HG02943 (cell line): ENCODE measurements around the gene MAPK1.
"Not testable (repeated sequence)": the region's sequence is repeated elsewhere in the genome, so short reads cannot be mapped to it uniquely, and the experiment has no call there.

ENCODE experiments used
- ATAC-seq: cut with Tn5 transposase; IDR thresholded peaks from one replicate; pipeline ENCODE4 v1.9.1; 2021; ENCODE audit warnings: mild to moderate bottlenecking, low read depth, moderate library complexity; ENCODE audit not compliant: unreplicated experiment

Gene MAPK1

DNA sequence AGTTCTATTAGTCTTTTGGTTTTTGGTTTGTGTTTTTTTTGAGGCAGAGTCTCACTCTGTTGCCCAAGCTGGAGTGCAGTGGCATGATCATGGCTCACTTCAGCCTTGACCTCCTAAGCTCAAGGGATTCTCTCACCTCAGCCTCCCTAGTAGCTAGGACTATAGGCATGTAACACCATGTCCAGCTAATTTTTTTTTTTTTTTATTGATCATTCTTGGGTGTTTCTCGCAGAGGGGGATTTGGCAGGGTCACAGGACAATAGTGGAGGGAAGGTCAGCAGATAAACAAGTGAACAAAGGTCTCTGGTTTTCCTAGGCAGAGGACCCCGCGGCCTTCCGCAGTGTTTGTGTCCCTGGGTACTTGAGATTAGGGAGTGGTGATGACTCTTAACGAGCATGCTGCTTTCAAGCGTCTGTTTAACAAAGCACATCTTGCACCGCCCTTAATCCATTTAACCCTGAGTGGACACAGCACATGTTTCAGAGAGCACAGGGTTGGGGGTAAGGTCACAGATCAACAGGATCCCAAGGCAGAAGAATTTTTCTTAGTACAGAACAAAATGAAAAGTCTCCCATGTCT, 15.4 kb upstream of the MAPK1 start:
- ATAC-seq, result not testable (repeated sequence)

DNA sequence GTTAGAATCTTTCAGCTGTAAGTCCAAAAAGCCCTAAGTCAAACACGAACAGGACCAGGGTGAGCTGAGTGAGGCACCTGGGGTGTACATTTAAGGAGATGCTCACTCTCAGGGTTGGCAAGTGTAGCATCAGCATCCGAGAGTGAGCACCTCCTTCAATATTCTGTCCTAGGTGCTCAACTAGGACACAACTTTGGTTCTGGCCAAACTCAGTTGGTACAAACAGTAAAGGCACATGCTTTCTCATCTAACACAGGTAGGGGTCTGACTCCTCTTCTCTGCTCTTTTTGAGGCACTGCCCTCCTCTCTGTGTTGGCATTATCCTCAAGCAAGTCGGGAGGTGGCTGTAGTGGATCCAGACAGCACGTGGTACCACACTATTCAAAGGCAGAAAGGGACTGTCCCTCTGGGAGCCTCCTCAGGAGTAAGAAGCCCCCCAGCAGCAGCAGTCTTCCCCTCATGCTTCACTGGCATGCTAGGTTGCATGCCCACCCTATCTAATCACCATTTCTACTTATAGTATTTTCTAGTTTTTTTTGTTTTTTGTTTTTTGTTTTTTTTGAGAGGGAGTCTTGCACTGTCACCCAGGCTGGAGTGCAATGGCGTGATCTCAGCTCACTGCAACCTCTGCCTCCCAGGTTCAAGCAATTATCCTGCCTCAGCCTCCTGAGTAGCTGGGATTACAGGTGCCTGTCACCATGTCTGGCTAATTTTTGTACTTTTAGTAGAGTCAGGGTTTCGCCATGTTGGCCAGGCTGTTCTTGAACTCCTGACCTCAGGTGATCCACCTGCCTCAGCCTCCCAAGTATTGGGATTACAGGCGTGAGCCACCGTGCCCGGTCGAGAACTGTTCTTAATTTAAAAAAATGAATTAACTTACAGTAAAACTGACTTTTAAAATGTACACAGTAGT, 14.7 kb upstream of the MAPK1 start:
- ATAC-seq, result no peak

- no peak for ATAC-seq
These were observed 9.2 kb upstream of the MAPK1 start for GRCh38 chr22:21876486-21877176.

- ATAC-seq, result not testable (repeated sequence)
These were observed 7.5 kb upstream of the MAPK1 start for GRCh38 chr22:21874953-21875352.

DNA sequence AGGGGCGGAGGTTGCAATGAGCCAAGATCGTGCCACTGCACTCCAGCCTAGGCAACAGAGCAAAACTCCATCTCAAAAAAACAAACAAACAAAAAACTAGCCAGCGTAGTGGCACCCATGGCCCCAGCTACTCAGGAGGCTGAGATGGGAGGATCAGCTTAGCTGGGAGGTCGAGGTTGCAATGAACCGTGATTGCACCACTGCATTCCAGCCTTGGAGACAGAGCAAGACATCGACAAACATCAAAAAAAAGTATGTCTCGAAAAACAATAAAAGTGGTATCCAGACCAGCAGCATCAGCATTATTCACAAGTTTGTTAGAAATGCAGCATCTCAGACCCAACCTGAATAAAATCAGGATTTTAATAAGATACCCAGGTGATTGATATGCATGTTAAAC, 6.2 kb upstream of the MAPK1 start:
- ATAC-seq, result no peak

GRCh38 chr22:21872741-21873140, 5.3 kb upstream of the MAPK1 start:
- not testable (repeated sequence) for ATAC-seq

DNA sequence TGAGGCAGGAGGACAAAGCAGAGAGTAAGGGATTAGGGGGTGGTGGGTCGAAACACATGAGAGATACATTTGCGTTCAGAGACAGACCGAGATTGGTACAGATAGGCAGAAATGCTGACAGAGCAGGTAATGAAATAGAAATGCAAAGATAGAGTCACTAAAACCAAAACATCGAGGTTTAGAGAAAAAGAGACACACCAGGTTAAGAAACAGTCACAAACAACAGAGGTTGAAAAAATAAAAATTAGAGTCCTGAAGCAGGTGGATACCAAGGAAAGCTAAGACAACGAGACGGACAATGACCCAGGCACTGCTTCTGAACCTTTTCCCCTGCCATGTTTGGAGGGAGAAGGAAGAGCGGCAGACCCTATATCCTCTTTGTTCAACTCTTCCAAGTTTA, 1.2 kb upstream of the MAPK1 start:
- ATAC-seq, result no peak

DNA sequence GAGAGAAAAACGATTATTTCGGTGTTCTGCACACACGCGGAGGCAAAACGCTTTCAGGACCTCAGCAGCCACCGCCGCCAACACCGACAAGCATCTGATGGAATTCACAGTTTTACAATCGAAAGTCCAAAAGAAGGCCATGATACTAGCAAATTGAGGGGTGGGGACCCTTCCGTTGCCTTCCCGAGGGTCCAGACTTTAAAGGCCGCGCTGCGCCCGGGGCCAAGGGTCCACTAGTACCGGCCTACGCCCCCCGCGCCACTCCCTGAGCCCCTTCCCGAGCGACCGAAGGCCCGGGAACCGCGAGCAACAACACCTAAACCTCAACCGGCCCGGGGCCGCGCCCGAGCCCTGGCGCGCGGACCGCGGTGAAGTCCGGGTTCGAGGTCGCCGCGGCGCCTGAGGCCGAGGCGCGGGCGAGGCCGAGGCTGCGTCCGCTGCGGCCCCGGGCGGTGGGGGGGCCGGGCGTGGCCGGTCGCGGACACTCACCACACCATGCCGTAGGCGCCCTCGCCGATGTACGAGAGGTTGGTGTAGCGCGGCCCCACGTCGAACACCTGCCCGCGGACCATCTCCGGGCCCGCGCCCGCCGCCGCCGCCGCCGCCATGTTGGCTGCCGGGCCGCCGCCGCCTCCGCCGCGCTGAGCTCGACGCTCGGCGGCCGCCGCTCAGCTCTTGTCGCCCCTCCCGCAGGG, 465 bp downstream of the MAPK1 start:
- peak; percentile 8 for ATAC-seq

DNA sequence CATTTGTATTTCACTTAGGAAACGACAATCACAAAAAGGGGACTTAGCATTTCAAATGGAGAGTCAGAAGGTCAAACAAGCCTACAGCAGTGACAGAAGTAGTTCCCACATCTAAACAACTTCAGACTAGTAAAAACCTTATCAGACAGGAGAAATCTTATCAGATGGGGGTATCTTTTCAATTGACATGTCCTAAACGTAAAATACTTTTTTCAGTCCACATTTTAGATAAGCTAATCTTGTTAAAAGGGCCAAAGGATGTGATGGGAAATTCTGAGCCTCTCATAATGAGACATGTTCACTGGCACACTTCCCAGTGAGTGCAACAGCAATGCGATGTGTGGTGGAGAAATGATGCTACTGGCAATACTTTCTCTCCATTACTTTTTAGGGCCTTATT, 2.4 kb downstream of the MAPK1 start:
- ATAC-seq, result no peak

DNA sequence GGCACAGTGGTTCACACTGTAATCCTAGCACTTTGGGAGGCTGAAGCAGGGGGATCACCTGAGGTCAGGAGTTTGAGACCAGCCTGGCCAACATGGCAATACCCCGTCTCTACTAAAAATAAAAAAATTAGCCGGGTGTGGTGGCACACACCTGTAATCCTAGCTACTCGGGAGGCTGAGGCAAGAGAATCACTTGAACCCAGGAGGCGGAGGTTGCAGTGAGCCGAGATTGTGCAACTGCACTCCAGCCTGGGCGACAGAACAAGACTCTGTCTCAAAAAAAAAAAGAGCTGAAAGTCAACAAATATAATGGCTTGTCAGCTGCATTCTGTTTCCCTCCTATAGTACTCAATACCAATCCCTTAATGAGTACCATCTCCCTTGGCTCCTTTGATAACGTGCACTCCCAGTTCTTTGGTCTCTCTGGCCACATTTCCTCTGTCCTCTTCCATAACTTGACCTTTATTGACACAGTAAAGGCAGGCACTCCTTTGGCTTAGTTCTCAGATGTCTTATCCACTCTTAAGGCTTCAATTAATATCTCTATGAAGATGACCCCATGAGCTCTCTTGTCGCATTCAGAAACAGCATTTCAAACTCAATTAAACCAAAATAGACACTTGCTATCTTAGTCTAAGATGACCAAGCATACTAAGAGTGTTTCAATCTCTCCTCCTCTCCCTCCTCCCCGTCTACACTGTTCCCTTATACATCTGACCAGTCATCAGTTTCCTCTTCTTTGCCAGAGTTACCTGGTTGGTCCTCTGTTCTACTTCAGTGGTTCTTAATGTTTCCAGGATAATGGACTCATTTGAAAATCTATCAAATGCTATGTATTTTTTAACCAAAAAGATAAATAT, 4.8 kb downstream of the MAPK1 start:
- no peak for ATAC-seq

GRCh38 chr22:21861851-21862250, 5.6 kb downstream of the MAPK1 start:
- no peak for ATAC-seq

DNA sequence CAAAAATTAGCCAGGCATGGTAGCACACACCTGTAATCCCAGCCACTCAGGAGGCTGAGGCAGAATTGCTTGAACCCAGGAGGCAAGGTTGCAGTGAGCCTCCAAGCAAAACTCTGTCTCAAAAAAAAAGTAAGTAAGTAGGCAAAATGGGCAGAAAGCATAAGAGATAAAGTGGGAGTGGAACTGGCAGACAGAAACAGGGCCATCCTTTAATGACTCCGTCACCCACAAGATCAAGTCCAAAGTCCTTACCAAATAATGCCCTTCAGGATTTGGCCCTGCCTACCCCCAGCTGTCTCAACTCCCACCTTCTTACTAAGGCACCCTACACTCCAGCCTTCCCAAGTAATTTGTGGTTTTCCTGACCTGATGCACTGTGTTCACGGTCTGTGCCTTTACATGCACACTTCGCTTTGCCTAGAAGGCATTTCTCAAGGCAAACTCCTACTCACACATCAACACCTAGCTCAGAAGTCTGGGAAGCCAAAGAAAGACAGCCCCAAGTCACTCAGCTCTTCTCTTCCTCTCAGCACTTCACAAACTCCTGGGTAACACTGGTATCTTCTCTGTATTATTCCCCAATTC, 6.1 kb downstream of the MAPK1 start:
- ATAC-seq, result no peak

DNA sequence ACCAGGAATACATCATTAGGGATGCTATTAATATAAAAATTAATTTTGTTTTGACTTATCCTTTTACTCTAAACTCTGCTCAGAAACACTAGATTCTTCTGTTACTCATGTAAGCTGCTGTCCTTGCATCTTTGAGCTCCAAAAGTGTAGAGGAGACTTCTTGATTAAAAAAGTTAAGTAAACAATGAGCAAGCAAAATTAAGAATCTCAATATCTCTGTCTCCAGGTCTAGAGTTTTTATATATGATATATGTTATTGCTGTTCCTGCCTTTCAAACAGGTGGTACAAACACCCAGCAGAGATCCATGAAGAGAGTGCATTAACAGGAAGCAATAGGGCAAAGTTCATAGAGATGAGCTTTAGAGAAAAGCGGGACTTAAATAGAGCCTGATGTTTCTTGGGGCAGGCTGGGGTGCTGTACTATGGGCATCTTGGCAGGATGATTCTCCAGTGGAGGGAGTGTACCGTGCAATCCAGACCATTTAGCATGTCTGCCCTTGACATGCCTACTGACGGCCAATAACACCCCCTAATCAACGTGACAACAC, 6.9 kb downstream of the MAPK1 start:
- no peak for ATAC-seq

- ATAC-seq, result no peak
These were observed 9.2 kb downstream of the MAPK1 start for GRCh38 chr22:21858025-21858764.

- no peak for ATAC-seq
These were observed 9.9 kb downstream of the MAPK1 start for GRCh38 chr22:21857481-21857914.

- no peak for ATAC-seq
These were observed 10.6 kb downstream of the MAPK1 start for GRCh38 chr22:21856868-21857267.

DNA sequence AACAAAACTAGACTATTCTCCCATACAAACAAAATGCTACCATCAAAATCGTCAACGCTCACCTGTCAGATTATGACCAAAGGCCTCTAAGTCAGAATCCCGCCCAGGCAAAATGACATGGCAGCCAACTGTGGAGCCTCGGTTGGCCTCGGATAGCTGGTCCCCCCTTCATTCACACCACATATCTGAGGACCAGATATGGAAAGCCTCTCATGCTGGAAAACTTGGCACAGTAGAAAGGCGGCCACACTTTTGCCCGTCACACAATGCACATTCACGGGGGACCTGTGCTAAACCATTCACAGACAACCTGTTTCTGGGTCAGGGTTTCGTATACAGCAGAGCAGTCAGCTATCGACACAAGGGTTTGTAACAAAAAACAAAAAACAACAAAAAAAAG, 11.2 kb downstream of the MAPK1 start:
- ATAC-seq, result no peak

DNA sequence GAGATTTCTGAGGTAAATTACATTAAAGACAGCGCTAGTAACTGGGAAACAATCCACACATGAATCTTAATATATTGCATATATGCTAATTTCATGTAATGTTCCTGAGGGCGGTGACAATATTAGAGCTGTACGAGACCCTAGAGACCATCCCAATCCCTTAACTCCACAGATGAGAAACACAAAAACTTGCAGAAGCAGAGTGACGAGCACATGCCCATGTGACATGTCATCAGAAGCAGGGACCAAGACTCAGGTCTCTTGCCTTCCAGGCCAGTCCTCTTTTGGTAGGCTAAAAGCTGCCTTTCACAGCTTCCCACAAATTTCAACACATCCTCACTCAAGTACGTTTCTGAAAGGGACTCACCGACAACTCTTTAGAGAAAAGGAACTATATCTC, 11.8 kb downstream of the MAPK1 start:
- ATAC-seq, result no peak

GRCh38 chr22:21850660-21851059, 16.8 kb downstream of the MAPK1 start:
- ATAC-seq, result no peak
